GM06990 (cell line): ENCODE measurements around the gene METTL17.
"Not testable (repeated sequence)": the region's sequence is repeated elsewhere in the genome, so short reads cannot be mapped to it uniquely, and the experiment has no call there.

Experiments used
- DNase-seq: peaks from one replicate; pipeline ENCODE4 v3.0.0-alpha.2; 2011; ENCODE audit not compliant: insufficient read length; ENCODE audit errors: extremely low read depth
- H3K27me3 ChIP-seq: replicated peaks from 2 replicates; pipeline ENCODE4 v1.6.0; 2011; ENCODE audit warnings: low read length; ENCODE audit not compliant: control insufficient read depth, insufficient read depth
- H3K36me3 ChIP-seq: 2 replicates; pipeline ENCODE4 v1.5.1; 2011; ENCODE audit warnings: low read length; ENCODE audit not compliant: control insufficient read depth, insufficient read depth
- H3K4me3 ChIP-seq: replicated peaks from 2 replicates; pipeline ENCODE4 v1.5.1; 2011; ENCODE audit warnings: low read depth, mild to moderate bottlenecking, control low read depth, low read length
- CTCF ChIP-seq: IDR thresholded peaks from 2 replicates; pipeline ENCODE4 v1.5.1; 2011; ENCODE audit warnings: low read length, control low read depth, mild to moderate bottlenecking, inconsistent platforms; ENCODE audit not compliant: insufficient read depth, poor library complexity, severe bottlenecking

Gene METTL17

DNA sequence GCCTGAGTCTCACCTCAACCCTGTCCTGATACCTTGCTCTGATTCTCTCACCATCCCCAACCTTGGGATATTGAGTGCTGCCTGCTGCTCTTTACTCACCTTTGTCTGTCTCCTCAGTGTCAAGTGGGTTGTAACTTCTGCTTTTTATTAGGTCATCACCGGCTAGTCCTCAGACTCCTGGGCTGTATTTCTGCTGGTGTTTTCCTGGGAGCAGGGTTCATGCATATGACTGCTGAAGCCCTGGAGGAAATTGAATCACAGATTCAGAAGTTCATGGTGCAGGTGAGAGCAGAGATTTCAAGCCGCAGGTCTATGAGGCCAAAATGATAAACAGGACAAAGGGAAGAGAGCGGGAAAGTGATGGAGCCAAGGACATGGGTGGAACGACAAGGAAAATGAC is 9.8 kb downstream of the METTL17 start:
- Histone ChIP-seq H3K36me3 (peaks cover 9% of the 10 kb centered on the region), H3K4me3 (no peak overlapping the region), H3K27me3 (no peaks in the 10 kb centered on the region)
- TF ChIP-seq CTCF, result no peak
- DNase-seq, result no peak

GRCh38 chr14:21001218-21001617 is 11.4 kb downstream of the METTL17 start:
- Histone ChIP-seq H3K36me3 (peaks cover 3% of the 10 kb centered on the region), H3K4me3 (no peak overlapping the region), H3K27me3 (no peaks in the 10 kb centered on the region)
- no peak for DNase-seq
- TF ChIP-seq CTCF, result no peak

DNA sequence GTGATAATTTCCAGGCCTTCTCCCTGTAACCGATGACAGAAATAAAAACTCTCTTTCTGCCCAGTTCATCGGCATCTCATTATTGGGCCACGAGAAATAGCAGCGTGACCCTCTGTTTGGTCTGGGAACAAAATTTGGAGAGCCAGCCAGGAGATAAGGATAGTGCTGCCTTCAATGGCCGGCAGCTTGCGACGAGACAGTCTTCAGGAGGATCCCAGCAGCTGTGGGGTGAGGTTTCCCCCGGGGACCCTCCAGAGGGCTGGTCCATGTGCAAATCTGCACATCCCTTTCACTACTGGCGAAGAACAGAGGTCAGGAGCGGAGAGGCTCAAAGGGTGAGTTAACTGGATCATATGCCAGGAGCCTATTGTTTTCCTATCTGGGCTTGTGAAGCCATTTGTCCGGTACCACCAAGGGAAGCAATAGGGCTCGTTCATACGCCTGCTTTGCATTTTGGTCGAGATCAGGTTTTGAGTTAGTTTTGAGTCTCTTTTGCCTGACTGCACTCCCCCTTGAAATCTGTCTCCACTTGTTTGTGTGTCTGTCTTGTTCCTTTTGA is 14.1 kb downstream of the METTL17 start:
- H3K27me3 ChIP-seq, result no peaks in the 10 kb centered on the region
- no peak overlapping the region for H3K4me3 ChIP-seq
- DNase-seq, result no peak
- no peak for TF ChIP-seq CTCF
- no peaks in the 10 kb centered on the region for H3K36me3 ChIP-seq

DNA sequence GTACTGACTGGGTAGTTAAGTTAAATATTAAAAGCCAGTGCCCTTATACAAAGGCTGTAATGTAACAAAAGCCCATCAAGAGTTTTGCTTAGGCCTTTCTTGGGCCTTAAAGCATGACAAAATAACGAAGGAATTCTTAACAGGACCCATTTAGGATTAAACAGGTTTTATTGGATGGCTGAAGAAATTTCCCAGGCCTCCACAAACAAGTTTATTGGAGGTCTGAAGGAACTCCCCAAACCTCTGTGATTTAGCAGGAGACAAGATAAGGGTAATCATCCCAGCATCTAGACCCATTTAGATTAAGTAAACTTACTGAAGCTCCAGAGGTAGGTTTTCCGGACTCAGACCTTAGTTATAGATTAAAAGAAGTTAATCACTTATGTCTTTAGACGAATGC is 19.9 kb downstream of the METTL17 start:
- DNase-seq, H3K36me3 ChIP-seq, H3K4me3 ChIP-seq, H3K27me3 ChIP-seq: not testable (repeated sequence)

GRCh38 chr14:21011136-21011535 is 21.4 kb downstream of the METTL17 start:
- TF ChIP-seq CTCF, result no peak
- H3K27me3 ChIP-seq, result no peaks in the 10 kb centered on the region; the same call in 1 of the 2 replicates

GRCh38 chr14:21014761-21015190 is 25.0 kb downstream of the METTL17 start:
- H3K4me3 ChIP-seq, result no peak overlapping the region
- H3K36me3 ChIP-seq, result no peaks in the 10 kb centered on the region
- peak; percentile 83 for TF ChIP-seq CTCF
- H3K27me3 ChIP-seq, result no peaks in the 10 kb centered on the region; the same call in none of the 2 replicates
- DNase-seq, result peak; percentile 17

More at GRCh38 chr14:21011136-21011535, 21.4 kb downstream of the METTL17 start:
- no peak for DNase-seq
- no peaks in the 10 kb centered on the region for H3K36me3 ChIP-seq
- no peak overlapping the region for H3K4me3 ChIP-seq
